Muscle of back (tissue), 11 donors: ENCODE measurements around the gene GNB1L. TPM values are rescaled to one million over a fixed set of nuclear protein-coding genes. Genes with fewer than 3 reads are reported as not detected.

Source experiments
- DNase-seq, 3 donors: peaks; one replicate each; pipeline versions ENCODE4 v3.0.0 to v3.0.0-alpha.2; 2013
- polyA plus RNA-seq, 10 donors: library from polyadenylated mRNA; unstranded; fragments of 120-200 nt; gene quantifications; one replicate each; pipeline ENCODE4 v1.2.1, GENCODE V29; 2013; ENCODE audit not compliant: insufficient read length in 10 of 10

The GNB1L gene
- polyA plus RNA-seq, 10 donors, result 2.1 to 5.3 (median 3.7) TPM

- DNase-seq, result no peak
Measured at GRCh38 chr22:19764636-19765476, 89.8 kb downstream of the GNB1L start.

- DNase-seq, result no peak
Measured at GRCh38 chr22:19764299-19764593, 90.4 kb downstream of the GNB1L start.

- no peak for DNase-seq
Measured at GRCh38 chr22:19763458-19764298, 91.0 kb downstream of the GNB1L start.

GRCh38 chr22:19762568-19763457 lies 91.9 kb downstream of the GNB1L start:
- no peak for DNase-seq

GRCh38 chr22:19761725-19762567 lies 92.7 kb downstream of the GNB1L start:
- DNase-seq, result no peak

- DNase-seq, result no peak
Measured at GRCh38 chr22:19760951-19761724, 93.5 kb downstream of the GNB1L start.

- DNase-seq, result no peak
Measured at GRCh38 chr22:19760058-19760950, 94.4 kb downstream of the GNB1L start, which contains the start of gene TBX1. TBX1 (plus strand) TSS chr22:19760778; CDS start chr22:19760844, 66 bp downstream.

GRCh38 chr22:19759427-19760057 lies 95.1 kb downstream of the GNB1L start:
- peak in 1 of 3 donors; percentile 52 for DNase-seq

GRCh38 chr22:19758896-19759426 lies 95.7 kb downstream of the GNB1L start:
- no peak for DNase-seq

- DNase-seq, result no peak
Measured at GRCh38 chr22:19757985-19758895, 96.4 kb downstream of the GNB1L start.

- DNase-seq, result no peak
Measured at GRCh38 chr22:19757140-19757984, 97.3 kb downstream of the GNB1L start.

- DNase-seq, result no peak
Measured at GRCh38 chr22:19756288-19757128, 98.2 kb downstream of the GNB1L start.

GRCh38 chr22:19755722-19756287 lies 98.9 kb downstream of the GNB1L start:
- no peak for DNase-seq

- DNase-seq, result no peak
Measured at GRCh38 chr22:19755145-19755710, 99.4 kb downstream of the GNB1L start.
